Activated CD4-positive, alpha-beta T cell treated with anti-CD3 and anti-CD28 coated beads, Interleukin-2, amount 50 U/mL, for 16 hours (primary cell): ENCODE data around the gene CDK4.
"Not testable (repeated sequence)": the region's sequence is repeated elsewhere in the genome, so short reads cannot be mapped to it uniquely, and the experiment has no call there.

Experiments used
- DNase-seq: peaks from one replicate; pipeline ENCODE4 v3.0.0-alpha.2; 2020

Gene CDK4

GRCh38 chr12:57751788-57752667 lies at the start of gene CDK4:
Gene CDK4 (minus strand): TSS chr12:57752310. CDS start chr12:57751717, 593 bp downstream.
- DNase-seq, result peak; percentile 100

GRCh38 chr12:57800965-57801364 lies 48.9 kb upstream of the CDK4 start:
- no peak for DNase-seq

- DNase-seq, result no peak
Observed at GRCh38 chr12:57797933-57798332, 45.8 kb upstream of the CDK4 start.

GRCh38 chr12:57796996-57797395 lies 44.9 kb upstream of the CDK4 start:
- DNase-seq, result no peak

DNA sequence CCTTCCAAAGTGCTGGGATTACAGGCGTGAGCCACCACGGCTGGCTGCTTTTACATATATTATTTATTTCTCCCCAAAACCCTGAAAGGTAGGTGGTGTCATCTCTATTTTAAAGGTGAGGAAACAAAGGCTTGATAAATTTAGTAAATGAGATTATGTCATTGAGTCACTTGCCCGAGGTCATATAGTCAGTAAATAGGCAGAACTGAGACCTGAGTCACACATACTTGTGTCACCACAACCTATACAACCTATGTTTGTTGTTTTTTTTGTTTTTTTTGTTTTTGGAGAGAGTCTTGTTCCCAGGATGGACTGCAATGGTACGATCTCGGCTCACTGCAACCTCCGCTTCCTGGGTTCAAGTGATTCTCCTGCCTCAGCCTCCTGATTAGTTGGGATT lies 43.2 kb upstream of the CDK4 start:
- no peak for DNase-seq

- no peak for DNase-seq
Observed at GRCh38 chr12:57793920-57794319, 41.8 kb upstream of the CDK4 start.

GRCh38 chr12:57783861-57784260 lies 31.8 kb upstream of the CDK4 start:
- DNase-seq, result no peak

- no peak for DNase-seq
Observed at GRCh38 chr12:57783466-57783801, 31.3 kb upstream of the CDK4 start.

DNA sequence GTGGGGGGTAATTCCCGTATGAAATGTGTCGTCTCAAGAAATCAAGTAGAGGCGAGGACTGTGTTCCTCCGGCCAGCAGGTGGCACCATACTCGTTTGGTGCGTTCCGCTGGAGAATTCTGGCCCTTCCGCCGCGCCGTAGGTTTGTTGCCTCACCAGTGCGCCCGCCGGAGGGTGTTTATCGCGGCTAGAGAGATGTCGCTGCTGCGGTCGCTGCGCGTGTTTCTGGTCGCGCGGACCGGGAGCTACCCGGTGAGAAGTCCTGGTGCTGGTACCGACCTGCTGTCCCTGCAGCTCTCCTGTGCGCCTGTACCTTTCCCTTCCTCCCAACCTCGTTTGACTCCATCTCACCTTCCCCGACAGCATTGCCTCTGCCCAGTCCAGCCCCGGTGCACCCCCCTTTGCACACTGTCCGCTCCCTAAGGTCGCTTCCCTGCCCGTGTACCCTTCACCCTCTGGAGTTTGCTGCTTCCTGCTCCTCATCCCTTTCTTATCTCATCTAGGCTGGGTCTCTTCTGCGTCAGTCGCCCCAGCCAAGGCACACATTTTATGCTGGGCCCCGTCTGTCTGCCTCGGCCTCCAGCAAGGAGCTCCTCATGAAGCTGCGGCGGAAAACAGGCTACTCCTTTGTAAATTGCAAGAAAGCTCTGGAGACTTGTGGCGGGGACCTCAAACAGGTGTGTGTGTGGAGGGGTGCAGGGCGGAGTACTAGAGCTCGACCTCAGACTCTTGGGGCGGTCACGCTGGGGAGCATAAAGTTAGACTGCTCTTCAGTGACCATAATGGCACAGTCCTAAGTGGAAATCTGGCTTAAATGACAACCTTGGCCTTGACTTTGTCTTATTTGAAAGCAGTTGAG lies 30.7 kb upstream of the CDK4 start, which contains the start of gene TSFM:
TSS of gene TSFM (plus strand) at position 180 of the 858 bp plus-strand sequence. CDS start at position 195, 15 bp downstream.
- DNase-seq, result peak; percentile 95

- DNase-seq, result no peak
Observed at GRCh38 chr12:57782243-57782607, 30.1 kb upstream of the CDK4 start.

GRCh38 chr12:57781801-57782200 lies 29.7 kb upstream of the CDK4 start:
- no peak for DNase-seq

DNA sequence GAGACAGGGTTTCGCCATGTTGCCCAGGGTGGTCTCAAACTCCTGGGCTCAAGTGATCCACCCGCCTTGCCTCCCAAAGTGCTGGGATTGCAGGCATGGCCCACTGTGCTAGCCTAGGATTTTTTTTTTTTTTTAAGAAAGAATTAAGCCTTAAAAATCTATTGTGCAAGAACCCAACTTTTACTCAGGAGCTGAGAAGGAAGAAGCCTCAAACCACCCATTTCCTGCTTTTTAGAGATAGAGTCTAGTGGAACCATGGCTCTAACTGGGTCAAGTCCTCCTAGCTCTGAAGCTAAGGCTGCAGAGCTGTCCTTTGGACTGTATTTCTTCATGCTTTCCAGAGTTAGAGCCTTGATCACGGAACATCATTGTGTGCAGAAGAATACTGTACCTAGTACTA lies 29.1 kb upstream of the CDK4 start:
- DNase-seq, result no peak

DNA sequence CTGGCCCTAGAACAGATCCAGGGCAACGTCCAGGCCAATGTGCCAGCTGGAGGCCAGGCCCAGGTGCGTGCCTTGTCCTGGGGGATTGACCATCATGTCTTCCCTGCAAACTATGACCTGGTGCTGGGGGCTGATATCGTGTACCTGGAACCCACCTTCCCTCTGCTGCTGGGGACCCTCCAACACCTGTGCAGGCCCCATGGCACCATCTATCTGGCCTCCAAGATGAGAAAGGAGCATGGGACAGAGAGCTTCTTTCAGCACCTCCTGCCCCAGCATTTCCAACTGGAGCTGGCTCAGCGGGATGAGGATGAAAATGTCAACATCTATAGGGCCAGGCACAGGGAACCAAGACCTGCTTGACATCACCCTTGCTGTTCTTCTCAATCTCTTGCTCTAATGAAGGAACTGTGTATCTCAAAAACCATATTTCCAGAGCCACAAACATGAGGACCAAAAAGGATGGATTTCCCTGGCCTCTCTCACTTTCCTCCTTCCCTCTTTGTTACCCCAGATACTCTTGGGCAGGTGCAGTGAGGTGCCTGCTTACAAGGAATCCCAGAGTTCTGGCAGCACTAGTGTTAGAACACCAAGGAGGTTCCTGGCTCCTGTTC lies 28.3 kb upstream of the CDK4 start:
- no peak for DNase-seq

DNA sequence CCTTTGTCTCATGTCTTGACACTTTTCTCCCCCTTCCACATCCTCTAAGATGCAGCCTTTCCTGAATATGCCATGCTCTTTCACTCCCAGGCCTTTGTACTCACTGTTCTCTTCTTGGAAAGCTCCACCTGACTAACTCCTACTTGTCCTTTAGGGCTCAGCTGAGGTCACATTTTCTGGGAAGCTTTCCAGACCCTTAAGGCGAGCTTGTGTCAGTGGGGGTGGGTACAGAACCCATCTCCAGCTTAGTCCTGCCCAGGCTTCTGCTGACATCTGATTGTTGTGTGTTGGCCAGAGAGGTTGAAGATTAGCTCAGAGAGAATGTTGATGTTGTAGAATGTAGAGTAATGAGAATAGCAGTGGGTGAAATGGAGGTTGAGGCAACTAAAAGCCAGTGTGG lies 27.6 kb upstream of the CDK4 start:
- DNase-seq, result no peak

DNA sequence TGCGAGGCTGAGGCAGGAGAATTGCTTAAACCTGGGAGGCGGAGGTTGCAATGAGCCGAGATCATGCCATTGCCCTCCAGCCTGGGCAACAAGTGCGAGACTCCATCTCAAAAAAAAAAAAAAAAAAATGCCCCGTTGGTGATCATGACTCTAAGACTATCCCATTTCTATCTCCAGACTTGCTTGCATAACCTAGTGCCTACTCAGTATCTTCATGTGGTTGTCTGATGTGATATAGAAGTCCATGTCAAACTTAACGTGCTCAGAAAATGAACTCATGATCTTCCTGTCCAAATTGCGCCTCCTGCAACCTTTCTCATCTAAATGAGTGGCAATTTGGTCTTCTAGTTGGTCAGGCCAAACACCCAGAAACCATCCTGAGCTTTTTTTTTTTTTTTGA lies 25.8 kb upstream of the CDK4 start:
- no peak for DNase-seq

- no peak for DNase-seq
Observed at GRCh38 chr12:57777367-57777766, 25.3 kb upstream of the CDK4 start.

- no peak for DNase-seq
Observed at GRCh38 chr12:57776247-57776587, 24.1 kb upstream of the CDK4 start.

GRCh38 chr12:57775563-57776246 lies 23.6 kb upstream of the CDK4 start:
- DNase-seq, result no peak

DNA sequence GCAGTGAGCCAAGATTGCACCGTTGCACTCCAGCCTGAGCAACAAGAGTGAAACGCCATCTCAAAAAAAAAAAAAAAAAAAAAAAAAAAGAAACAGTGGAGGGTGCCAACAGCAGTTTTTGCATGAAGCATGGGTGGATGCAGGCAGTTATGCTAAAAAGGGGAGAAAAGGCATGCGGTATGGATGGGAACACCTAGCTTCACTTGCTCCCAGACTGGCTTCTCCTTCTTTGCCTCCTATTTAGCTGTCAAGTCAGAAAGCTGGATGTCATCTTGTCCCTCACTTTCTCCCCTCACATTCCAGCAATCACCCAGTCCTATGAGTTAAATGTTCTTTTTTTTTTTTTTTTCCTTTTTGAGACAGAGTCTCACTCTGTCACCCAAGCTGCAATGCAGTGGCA lies 22.9 kb upstream of the CDK4 start:
- no peak for DNase-seq

DNA sequence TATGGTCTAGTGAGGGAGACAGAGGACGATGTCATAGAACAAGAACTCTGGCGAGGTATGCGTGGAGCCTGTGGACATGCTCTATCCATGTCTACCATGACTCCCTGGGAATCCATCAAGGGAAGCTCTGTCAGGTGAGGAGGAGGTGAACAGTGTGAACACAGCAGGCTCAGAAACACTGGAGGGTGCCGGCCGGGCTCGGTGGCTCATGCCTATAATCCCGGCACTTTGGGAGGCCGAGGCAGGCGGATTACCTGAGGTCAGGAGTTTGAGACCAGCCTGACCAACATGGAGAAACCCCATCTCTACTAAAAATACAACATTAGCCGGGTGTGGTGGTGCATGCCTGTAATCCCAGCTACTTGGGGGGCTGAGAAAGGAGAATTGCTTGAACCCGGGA lies 22.5 kb upstream of the CDK4 start:
- DNase-seq, result not testable (repeated sequence)

GRCh38 chr12:57772429-57773322 lies 20.6 kb upstream of the CDK4 start, which contains the start of gene EEF1AKMT3:
Gene EEF1AKMT3 (plus strand): TSS chr12:57772614. CDS start chr12:57772725, 111 bp downstream.
- DNase-seq, result peak; percentile 49
